Smooth muscle cell (in vitro differentiated cells): ENCODE results near the gene ALDH3A2. TPM values are rescaled to one million over a fixed set of nuclear protein-coding genes. Genes with fewer than 3 reads are reported as not detected.

ENCODE experiments used
- DNase-seq: peaks from one replicate; lab custom pipeline; 2025; ENCODE audit not compliant: unreplicated experiment; lab: John Stamatoyannopoulos, UW
- H2AFZ ChIP-seq: fragments of 200-600 bp; sonication (generic); 2 replicates; pipeline ENCODE4 v1.6.0; 2016; ENCODE audit warnings: antibody characterized with exemption, low read depth, mild to moderate bottlenecking
- H3F3A ChIP-seq: fragments of 200-600 bp; sonication (generic); 2 replicates; pipeline ENCODE4 v1.6.0; 2017; ENCODE audit warnings: antibody characterized with exemption, low read depth
- H3K27ac ChIP-seq: fragments of 200-600 bp; sonication (generic); 2 replicates; pipeline ENCODE4 v1.5.1; 2016; ENCODE audit warnings: low read depth, mild to moderate bottlenecking
- H3K27me3 ChIP-seq: fragments of 200-600 bp; sonication (generic); 2 replicates; pipeline ENCODE4 v1.6.1; 2016; ENCODE audit warnings: low read depth, mild to moderate bottlenecking
- H3K36me3 ChIP-seq: fragments of 200-600 bp; sonication (generic); 2 replicates; pipeline ENCODE4 v1.5.1; 2016; ENCODE audit warnings: low read depth
- H3K4me1 ChIP-seq: fragments of 200-600 bp; sonication (generic); 2 replicates; pipeline ENCODE4 v1.5.1; 2016; ENCODE audit warnings: low read depth
- H3K4me2 ChIP-seq: fragments of 200-600 bp; sonication (generic); 2 replicates; pipeline ENCODE4 v1.6.0; 2016; ENCODE audit warnings: mild to moderate bottlenecking
- H3K4me3 ChIP-seq: fragments of 200-600 bp; sonication (generic); 2 replicates; pipeline ENCODE4 v1.5.1; 2016; ENCODE audit warnings: mild to moderate bottlenecking
- H3K79me2 ChIP-seq: fragments of 200-600 bp; sonication (generic); 2 replicates; pipeline ENCODE4 v1.6.0; 2016; ENCODE audit warnings: low read depth, mild to moderate bottlenecking
- H3K9ac ChIP-seq: fragments of 200-600 bp; sonication (generic); 2 replicates; pipeline ENCODE4 v1.6.0; 2016; ENCODE audit warnings: low read depth
- H3K9me3 ChIP-seq: fragments of 200-600 bp; sonication (generic); replicated peaks from 2 replicates; pipeline ENCODE4 v1.5.1; 2016; ENCODE audit warnings: low read depth
- H4K20me1 ChIP-seq: fragments of 200-600 bp; sonication (generic); 2 replicates; pipeline ENCODE4 v1.6.0; 2016; ENCODE audit warnings: low read depth
- WGBS: methylation state at CpG from one replicate; pipeline ENCODE4 v1.1.7; 2016; ENCODE audit warnings: low lambda C conversion rate; 5-methylcytosine and 5-hydroxymethylcytosine counted together
- polyA plus RNA-seq: library from polyadenylated mRNA; unstranded; fragments of >200 nt; fragmentation: Nextera tagmentation; extraction: Ambion mirVana; gene quantifications from 2 replicates; pipeline ENCODE4 v1.2.1, GENCODE V29; 2016
- total RNA-seq: library from RNA; depleted of rRNA; stranded (reverse); fragments of >200 nt; gene quantifications from 2 replicates; pipeline ENCODE4 v1.2.3, GENCODE V29; 2014
- TF ChIP-seq, protein P1 (sequence below): fragments of 200-600 bp; sonication (generic); IDR thresholded peaks from 2 replicates; pipeline ENCODE4 v1.5.1; 2017; ENCODE audit warnings: borderline replicate concordance, mild to moderate bottlenecking, antibody characterized with exemption; ENCODE audit not compliant: insufficient read depth, poor library complexity, severe bottlenecking

ALDH3A2 gene
- total and polyA plus RNA-seq, 2 experiments from 2014 or later: 13.5 to 26.9 TPM

DNA sequence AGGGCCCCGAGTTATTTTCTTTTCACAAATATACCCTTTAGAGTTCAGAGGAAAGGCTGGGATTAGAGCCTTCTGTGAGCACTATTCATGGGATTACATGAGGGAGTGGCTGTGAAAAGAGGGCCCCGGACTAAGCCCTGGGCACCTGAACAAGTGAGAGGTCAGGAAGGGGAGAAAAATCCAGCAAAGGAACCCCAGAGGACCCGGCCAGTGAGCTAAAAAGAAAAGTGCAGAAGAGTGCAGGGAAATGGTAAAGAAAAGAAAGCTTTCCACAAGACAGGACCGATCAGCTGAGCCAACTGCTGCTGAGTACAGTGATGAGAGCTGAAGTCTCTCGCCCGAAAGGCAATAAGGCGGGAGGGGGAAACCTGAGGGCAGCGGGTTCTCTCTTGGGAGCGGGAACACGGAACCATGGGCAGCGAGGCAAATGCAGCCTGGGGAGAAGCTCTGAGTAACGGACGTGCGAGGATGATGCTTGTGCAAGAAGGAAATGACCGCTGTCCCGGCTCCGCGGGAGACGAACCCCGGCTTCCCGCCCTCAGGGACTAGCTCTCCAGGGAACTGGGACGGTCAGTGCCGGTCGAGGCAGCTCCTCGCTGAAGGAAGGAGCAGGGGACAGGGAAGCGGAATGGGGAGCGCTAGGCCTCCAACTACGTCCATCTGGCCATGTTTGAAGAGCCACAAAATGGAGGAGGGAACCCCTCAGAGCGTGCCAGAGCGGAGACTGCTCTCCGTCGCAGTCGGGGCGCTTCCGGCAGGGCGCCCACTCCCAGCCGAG, 665 bp upstream of the ALDH3A2 start:
- peak overlapping the region; percentile 67 for H3K27ac ChIP-seq
- peaks cover 7% of the 10 kb centered on the region for H4K20me1 ChIP-seq
- peak overlapping the region; percentile 80 for H3K4me2 ChIP-seq
- H3F3A ChIP-seq: no peaks in the 10 kb centered on the region
- peak overlapping the region; percentile 40 for H3K9ac ChIP-seq
- peak overlapping the region; percentile 56 for H3K4me3 ChIP-seq
- DNase-seq: peak; percentile 75
- TF ChIP-seq, protein P1, sequence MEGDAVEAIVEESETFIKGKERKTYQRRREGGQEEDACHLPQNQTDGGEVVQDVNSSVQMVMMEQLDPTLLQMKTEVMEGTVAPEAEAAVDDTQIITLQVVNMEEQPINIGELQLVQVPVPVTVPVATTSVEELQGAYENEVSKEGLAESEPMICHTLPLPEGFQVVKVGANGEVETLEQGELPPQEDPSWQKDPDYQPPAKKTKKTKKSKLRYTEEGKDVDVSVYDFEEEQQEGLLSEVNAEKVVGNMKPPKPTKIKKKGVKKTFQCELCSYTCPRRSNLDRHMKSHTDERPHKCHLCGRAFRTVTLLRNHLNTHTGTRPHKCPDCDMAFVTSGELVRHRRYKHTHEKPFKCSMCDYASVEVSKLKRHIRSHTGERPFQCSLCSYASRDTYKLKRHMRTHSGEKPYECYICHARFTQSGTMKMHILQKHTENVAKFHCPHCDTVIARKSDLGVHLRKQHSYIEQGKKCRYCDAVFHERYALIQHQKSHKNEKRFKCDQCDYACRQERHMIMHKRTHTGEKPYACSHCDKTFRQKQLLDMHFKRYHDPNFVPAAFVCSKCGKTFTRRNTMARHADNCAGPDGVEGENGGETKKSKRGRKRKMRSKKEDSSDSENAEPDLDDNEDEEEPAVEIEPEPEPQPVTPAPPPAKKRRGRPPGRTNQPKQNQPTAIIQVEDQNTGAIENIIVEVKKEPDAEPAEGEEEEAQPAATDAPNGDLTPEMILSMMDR: no peak
- H3K4me1 ChIP-seq: peaks cover 16% of the 10 kb centered on the region
- peaks cover 11% of the 10 kb centered on the region for H3K79me2 ChIP-seq
- peak overlapping the region; percentile 95 for H2AFZ ChIP-seq
- H3K9me3 ChIP-seq: no peaks in the 10 kb centered on the region
- no peaks in the 10 kb centered on the region for H3K27me3 ChIP-seq
- no peaks in the 10 kb centered on the region for H3K36me3 ChIP-seq
- WGBS: 2% methylated on average over 35 of the region's 37 CpGs

DNA sequence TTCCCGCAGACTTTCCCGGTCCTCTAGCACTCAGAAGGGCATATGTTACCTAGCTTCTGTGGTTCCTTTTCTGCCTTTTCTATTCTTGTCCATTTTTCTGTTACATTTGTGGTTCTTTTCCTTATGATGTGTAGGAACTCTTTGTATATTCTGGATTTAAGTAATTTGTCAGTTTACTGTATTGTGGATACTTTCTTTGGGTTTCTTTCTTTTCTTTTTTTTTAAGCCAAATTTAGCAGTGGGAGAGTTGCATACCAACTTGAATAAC, 657 bp downstream of the ALDH3A2 start:
- Histone ChIP-seq H3F3A (no peaks in the 10 kb centered on the region), H3K4me2 (peak overlapping the region; percentile 80), H3K36me3 (no peaks in the 10 kb centered on the region), H3K4me3 (peak overlapping the region; percentile 56), H3K27me3 (no peaks in the 10 kb centered on the region), H3K79me2 (peaks cover 11% of the 10 kb centered on the region), H3K9me3 (no peaks in the 10 kb centered on the region), H2AFZ (peak overlapping the region; percentile 95), H3K27ac (no peak overlapping the region), H3K9ac (no peak overlapping the region), H4K20me1 (peaks cover 7% of the 10 kb centered on the region), H3K4me1 (peaks cover 16% of the 10 kb centered on the region)
- no peak for DNase-seq
- 0% methylated on average over 2 of the region's 2 CpGs for WGBS
- TF ChIP-seq, protein P1: no peak

DNA sequence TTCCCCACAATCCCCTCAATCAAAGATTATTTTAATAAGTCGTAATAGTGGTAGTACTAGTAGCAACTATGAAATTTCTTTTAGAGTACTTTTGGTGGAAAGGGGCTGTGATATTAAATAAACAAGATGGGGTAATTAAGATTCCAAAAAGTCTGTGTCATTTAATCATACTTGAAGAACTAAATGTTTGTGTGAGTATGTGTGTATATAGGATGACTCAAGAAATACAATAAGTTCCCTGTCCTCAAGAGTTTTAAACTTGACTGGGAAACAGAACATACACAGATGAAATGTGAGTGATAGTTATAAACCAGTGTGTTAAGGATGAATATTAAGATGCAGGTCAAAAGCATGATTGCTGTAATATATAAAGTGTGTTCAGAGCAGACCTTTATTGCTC, 2.3 kb downstream of the ALDH3A2 start:
- Histone ChIP-seq H3K27ac (peak overlapping the region; percentile 27), H2AFZ (no peak overlapping the region), H3K79me2 (peaks cover 11% of the 10 kb centered on the region), H3K4me3 (peak overlapping the region; percentile 56), H3K9ac (no peak overlapping the region), H3F3A (no peaks in the 10 kb centered on the region), H3K4me2 (peak overlapping the region; percentile 41), H3K4me1 (peaks cover 16% of the 10 kb centered on the region), H4K20me1 (peaks cover 7% of the 10 kb centered on the region), H3K9me3 (no peaks in the 10 kb centered on the region), H3K36me3 (no peaks in the 10 kb centered on the region), H3K27me3 (no peaks in the 10 kb centered on the region)
- TF ChIP-seq, protein P1: no peak
- WGBS: 96% methylated on average over 1 of the region's 1 CpG
- no peak for DNase-seq
